Left lung (tissue), 10 donors: ENCODE measurements around the gene TTLL1. TPM values are rescaled to one million over a fixed set of nuclear protein-coding genes. Genes with fewer than 3 reads are reported as not detected.
"Not testable (repeated sequence)": the region's sequence is repeated elsewhere in the genome, so short reads cannot be mapped to it uniquely, and the experiment has no call there.

ENCODE experiments used
- ATAC-seq: fragments of 200-7000 bp; cut with Tn5 transposase; one replicate; pipeline ENCODE4 v1.9.1; 2020; ENCODE audit warnings: moderate library complexity
- DNase-seq, 4 donors: peaks; one replicate each; pipeline ENCODE4 v3.0.0-alpha.2; 2013 to 2020
- H3K27ac ChIP-seq, 2 donors: fragments of 200-600 bp; sonication (generic) in 1 of 2; one replicate each; pipeline versions ENCODE4 v1.5.0 to v1.8.0; 2020 to 2021
- H3K27me3 ChIP-seq, 2 donors: fragments of 200-600 bp; sonication (generic) in 1 of 2; one replicate each; pipeline versions ENCODE4 v1.5.0 to v1.8.0; 2020 to 2021
- H3K36me3 ChIP-seq, 2 donors: fragments of 200-600 bp; sonication (generic) in 1 of 2; one replicate each; pipeline versions ENCODE4 v1.5.0 to v1.8.0; 2020 to 2021
- H3K4me1 ChIP-seq, 2 donors: fragments of 200-600 bp; one replicate each; pipeline ENCODE4 v1.8.0; 2021
- H3K4me3 ChIP-seq, 2 donors: fragments of 200-600 bp; sonication (generic) in 1 of 2; one replicate each; pipeline versions ENCODE4 v1.5.0 to v1.8.0; 2020 to 2021; ENCODE audit warnings: mild to moderate bottlenecking in 1 of 2
- H3K9me3 ChIP-seq, 2 donors: fragments of 200-600 bp; sonication (generic) in 1 of 2; one replicate each; pipeline versions ENCODE4 v1.5.0 to v1.8.0; 2020 to 2021
- intact Hi-C, 2 donors: fragments of 100-400 bp; cut with DNase I; formaldehyde crosslinking; loops; one replicate each; pipeline versions ENCODE4 v1.11.2 to v1.14.2; 2022
- polyA plus RNA-seq, 6 donors: library from polyadenylated mRNA; unstranded; fragments of 120-200 nt; gene quantifications; one replicate each; pipeline ENCODE4 v1.2.1, GENCODE V29; 2013; ENCODE audit not compliant: insufficient read length in 6 of 6
- total RNA-seq, 2 donors: library from RNA; stranded (reverse); fragmentation: NEBNext Ultra II Directional; extraction: Animal tissue kit (Norgen Biotek cat#: 25700); gene quantifications; one replicate each; pipeline ENCODE4 v1.2.1, GENCODE V29; 2021
- TF ChIP-seq, protein P1 (sequence below), 2 donors: fragments of 200-600 bp; sonication (generic) in 1 of 2; IDR thresholded peaks; one replicate each; pipeline versions ENCODE4 v1.5.0 to v1.8.0; 2021; ENCODE audit warnings: antibody characterized with exemption in 2 of 2
- donor health status: DM: no; HTN: yes; CAD: no.
- donor health status: DM: no; HTN: no; CAD: no.

Gene TTLL1
- total and polyA plus RNA-seq, 8 donors: 5.3 to 19.1 (median 16.2) TPM

GRCh38 chr22:43035250-43035649 is 53.9 kb downstream of the TTLL1 start:
- TF ChIP-seq, protein P1, sequence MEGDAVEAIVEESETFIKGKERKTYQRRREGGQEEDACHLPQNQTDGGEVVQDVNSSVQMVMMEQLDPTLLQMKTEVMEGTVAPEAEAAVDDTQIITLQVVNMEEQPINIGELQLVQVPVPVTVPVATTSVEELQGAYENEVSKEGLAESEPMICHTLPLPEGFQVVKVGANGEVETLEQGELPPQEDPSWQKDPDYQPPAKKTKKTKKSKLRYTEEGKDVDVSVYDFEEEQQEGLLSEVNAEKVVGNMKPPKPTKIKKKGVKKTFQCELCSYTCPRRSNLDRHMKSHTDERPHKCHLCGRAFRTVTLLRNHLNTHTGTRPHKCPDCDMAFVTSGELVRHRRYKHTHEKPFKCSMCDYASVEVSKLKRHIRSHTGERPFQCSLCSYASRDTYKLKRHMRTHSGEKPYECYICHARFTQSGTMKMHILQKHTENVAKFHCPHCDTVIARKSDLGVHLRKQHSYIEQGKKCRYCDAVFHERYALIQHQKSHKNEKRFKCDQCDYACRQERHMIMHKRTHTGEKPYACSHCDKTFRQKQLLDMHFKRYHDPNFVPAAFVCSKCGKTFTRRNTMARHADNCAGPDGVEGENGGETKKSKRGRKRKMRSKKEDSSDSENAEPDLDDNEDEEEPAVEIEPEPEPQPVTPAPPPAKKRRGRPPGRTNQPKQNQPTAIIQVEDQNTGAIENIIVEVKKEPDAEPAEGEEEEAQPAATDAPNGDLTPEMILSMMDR (IDR thresholded peaks at IDR 0.05): no peak
- H3K36me3 ChIP-seq: no peaks in the 10 kb centered on the region
- H3K4me1 ChIP-seq: peaks cover 0 to 9% of the 10 kb centered on the region in 2 donors
- ATAC-seq (no peak), DNase-seq (no peak)
- H3K27ac ChIP-seq: no peak overlapping the region
- no peak overlapping the region for H3K4me3 ChIP-seq
- no peaks in the 10 kb centered on the region for H3K9me3 ChIP-seq
- intact Hi-C loops: loop anchor here in 1 of 2 donors (10.0 kb wide), 1 partner anchor 170 kb away; no protein-coding TSS in a partner anchor
- no peaks in the 10 kb centered on the region for H3K27me3 ChIP-seq

GRCh38 chr22:43031617-43032016 is 57.6 kb downstream of the TTLL1 start:
- no peaks in the 10 kb centered on the region for H3K36me3 ChIP-seq
- peaks cover 0 to 9% of the 10 kb centered on the region in 2 donors for H3K4me1 ChIP-seq
- TF ChIP-seq, protein P1 (IDR thresholded peaks at IDR 0.05): no peak
- H3K4me3 ChIP-seq: no peak overlapping the region
- H3K9me3 ChIP-seq: no peaks in the 10 kb centered on the region
- no peak for DNase-seq
- no peak overlapping the region for H3K27ac ChIP-seq
- no peaks in the 10 kb centered on the region for H3K27me3 ChIP-seq
- intact Hi-C loops: loop anchor here in 1 of 2 donors (10.0 kb wide), 1 partner anchor 167 kb away; no protein-coding TSS in a partner anchor
- no peak for ATAC-seq

DNA sequence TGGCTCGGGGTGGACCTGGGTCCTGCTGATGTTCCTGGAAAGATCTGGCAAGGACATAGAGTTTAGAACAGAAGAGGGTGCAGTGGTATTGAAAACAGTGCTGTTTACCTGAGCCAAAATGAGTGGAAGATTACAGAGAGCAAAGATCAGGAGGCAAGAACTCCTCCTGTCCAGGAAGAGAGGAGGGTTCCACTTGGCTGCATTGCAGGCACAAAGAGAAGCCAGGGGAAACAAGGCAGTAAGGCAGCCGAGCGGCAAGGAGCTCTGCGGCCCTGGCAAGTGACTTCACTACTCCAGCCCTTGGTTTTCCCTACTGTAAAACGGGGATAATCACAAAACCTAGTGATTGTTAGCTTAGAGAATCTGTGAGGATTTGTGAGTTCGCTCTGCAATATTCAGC is 70.6 kb downstream of the TTLL1 start:
- Histone ChIP-seq H3K4me1 (peaks cover 3 to 21% of the 10 kb centered on the region in 2 donors), H3K36me3 (no peaks in the 10 kb centered on the region), H3K27me3 (no peaks in the 10 kb centered on the region), H3K4me3 (no peak overlapping the region), H3K27ac (peak overlapping the region; percentile 41 to 44), H3K9me3 (no peaks in the 10 kb centered on the region)
- ATAC-seq: no peak
- TF ChIP-seq, protein P1 (IDR thresholded peaks at IDR 0.05): no peak
- intact Hi-C loops: no loop called here
- peak in 1 of 4 donors; percentile 24 for DNase-seq

DNA sequence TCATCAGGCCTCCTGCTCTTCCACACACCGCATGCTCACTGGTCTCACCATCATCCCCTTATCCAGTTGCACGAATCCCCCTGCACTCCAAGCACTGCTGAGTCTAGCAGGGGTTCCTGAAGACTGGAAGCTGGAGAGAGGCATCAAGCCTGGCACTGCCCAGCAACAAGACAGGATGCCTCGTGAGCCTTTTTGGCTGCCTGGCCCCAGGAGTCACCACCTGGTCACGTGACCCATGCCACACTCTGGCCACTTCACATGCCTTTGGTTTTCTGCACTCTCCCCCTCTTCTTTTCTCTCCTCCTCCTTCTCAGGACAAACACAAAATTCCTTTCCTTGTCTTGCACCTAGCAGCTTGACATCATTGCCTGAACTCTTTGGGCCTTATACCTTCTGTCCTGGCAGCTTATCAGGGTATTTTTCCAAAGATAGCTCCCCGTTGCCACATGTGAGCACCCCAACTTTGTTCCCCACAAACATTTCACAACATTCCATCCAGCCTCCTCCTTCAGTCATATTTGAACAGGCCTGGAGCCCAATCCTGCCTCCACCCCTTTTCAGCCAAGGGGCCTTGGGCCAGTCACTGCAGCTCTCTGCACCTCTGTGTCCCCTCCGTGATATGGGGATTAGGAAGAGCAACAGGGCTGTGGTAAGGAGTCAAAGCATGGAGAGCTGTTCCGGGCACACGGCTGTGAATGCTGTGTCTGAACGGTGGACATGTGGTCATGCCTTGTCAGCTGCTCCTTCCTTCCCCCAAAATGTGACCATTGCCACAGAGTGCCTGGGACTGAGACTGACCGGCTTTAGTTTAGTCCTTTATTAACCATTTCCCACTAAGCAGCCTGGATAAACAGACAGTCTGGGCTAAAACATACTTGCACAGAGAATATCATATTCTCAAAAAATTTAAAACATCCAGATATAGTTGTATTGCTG is 71.4 kb downstream of the TTLL1 start:
- intact Hi-C loops: no loop called here
- peak; percentile 13 for ATAC-seq
- peak in 2 of 4 donors; percentile 75 to 84 for DNase-seq
- H3K4me3 ChIP-seq: no peak overlapping the region
- H3K36me3 ChIP-seq: no peaks in the 10 kb centered on the region
- TF ChIP-seq, protein P1 (IDR thresholded peaks at IDR 0.05): no peak
- no peaks in the 10 kb centered on the region for H3K27me3 ChIP-seq
- peak overlapping the region; percentile 41 to 44 for H3K27ac ChIP-seq
- H3K4me1 ChIP-seq: peaks cover 7 to 29% of the 10 kb centered on the region in 2 donors
- no peaks in the 10 kb centered on the region for H3K9me3 ChIP-seq

- H3K9me3 ChIP-seq, H3K27me3 ChIP-seq, H3K4me3 ChIP-seq, intact Hi-C loops, H3K36me3 ChIP-seq, ATAC-seq: not testable (repeated sequence)
- peak overlapping the region in 1 of 2 donors; percentile 80 for H3K27ac ChIP-seq
- peak in 1 of 4 donors; percentile 29 for DNase-seq
- H3K4me1 ChIP-seq: peaks cover 7 to 38% of the 10 kb centered on the region in 2 donors
Measured at GRCh38 chr22:43016150-43016549, 73.0 kb downstream of the TTLL1 start.
